ENCODE measurements around the gene DYSF.

DNA sequence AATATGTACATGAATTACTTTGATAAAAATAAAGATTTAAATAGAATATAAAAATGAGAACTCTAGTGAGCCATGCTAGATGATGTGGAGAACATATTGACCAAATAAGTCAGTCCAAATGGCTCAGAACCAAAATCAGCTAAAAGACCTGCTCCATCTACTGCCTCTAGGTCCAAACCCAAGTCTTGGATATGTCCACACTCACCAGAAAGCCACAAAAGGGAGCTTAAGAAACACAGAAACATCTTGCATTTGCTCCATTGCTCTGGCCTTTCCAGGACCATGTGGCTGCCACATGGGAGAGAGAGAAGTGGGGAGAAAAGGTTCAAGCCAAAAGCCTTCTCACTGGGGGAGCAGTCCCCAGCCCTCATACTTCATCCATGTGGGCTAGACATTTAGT is 272.5 kb downstream of the DYSF start:
- TF ChIP-seq CTCF (optimal IDR thresholded peaks at IDR 0.05 in 1 of 3, IDR thresholded peaks at IDR 0.05 in 1 of 3, conservative IDR thresholded peaks at IDR 0.05 in 1 of 3; ENCODE audit: extremely low read depth in 1 of 3, insufficient read depth in 2 of 3, low read length in 3 of 3) (no peak), EZH2 (IDR thresholded peaks at IDR 0.05; ENCODE audit: low read length) (no peak)

All from keratinocyte (primary cell).